NT2/D1 (cell line): ENCODE results near the gene CFAP43.
"Not testable (repeated sequence)": the region's sequence is repeated elsewhere in the genome, so short reads cannot be mapped to it uniquely, and the experiment has no call there.

Experiments
- YY1 ChIP-seq: IDR thresholded peaks from 2 replicates; pipeline ENCODE4 v1.6.1; 2011; ENCODE audit not compliant: insufficient read length, insufficient read depth
- ZNF274 ChIP-seq: IDR thresholded peaks from 2 replicates; pipeline ENCODE4 v1.6.1; 2011; ENCODE audit warnings: mild to moderate bottlenecking, low read depth, low read length

DNA sequence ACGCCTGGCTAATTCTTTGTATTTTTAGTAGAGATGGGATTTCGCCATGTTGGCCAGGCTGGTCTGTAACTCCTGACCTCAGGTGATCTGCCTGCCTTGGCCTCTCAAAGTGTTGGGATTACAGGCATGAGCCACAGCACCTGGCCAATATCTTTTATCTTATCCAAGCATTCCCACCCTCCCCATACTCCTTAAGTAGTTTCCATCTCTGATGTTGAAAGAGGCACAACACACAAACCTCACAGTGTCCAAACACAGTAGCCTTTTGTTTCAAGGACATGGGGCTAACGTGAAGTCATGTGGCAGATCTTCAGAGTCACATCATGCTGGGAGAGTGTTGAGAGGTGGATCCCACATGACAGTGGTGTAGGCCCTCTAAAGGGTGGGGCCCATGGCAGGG lies 10.8 kb upstream of the CFAP43 start:
- not testable (repeated sequence) for TF ChIP-seq ZNF274, YY1
